HG02981 (cell line): ENCODE measurements around the gene DENND1A.
A peak's percentile ranks its signal among the peaks of the same experiment; 100 is the strongest.

Source experiments
- ATAC-seq: cut with Tn5 transposase; IDR thresholded peaks from one replicate; pipeline ENCODE4 v1.9.1; 2021; ENCODE audit warnings: mild to moderate bottlenecking, moderate library complexity; ENCODE audit not compliant: unreplicated experiment

The DENND1A gene

DNA sequence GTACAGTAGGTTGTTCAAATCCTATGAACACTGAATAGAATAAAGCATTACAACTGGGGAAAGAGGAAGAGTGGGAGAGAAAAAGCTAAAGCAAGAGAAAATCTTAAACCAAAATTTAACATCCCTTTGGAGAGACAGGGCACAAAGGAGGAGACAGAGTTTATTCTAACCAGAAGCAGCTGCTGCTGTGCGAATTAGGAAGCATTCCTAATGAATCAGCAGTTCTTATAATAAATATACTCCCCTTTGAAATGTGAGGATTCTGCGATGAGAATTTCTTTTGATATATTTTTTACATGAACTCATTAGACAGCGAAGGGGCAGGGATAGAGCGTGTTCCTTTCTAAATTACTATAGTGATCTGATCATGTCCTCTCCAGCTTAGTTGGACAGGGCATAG lies 233.4 kb downstream of the DENND1A start:
- no peak for ATAC-seq

DNA sequence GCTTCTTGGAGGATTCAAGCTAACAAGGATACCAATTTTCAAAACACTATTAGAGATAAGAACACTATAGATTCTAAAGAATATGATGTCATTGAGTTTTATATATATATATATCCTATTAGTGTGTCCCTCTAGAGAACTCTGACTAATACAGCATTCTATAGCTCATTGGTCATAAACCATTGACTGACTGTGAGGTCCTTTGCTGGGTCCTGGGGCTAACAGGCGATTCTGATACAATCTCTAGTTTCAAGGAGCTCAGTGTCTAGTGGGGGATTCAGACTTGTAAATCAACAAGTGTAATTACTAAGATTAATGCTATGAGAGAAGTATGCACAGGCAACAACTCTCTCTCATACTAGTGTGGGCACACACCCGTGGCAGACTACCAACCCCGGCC lies 234.5 kb downstream of the DENND1A start:
- no peak for ATAC-seq

DNA sequence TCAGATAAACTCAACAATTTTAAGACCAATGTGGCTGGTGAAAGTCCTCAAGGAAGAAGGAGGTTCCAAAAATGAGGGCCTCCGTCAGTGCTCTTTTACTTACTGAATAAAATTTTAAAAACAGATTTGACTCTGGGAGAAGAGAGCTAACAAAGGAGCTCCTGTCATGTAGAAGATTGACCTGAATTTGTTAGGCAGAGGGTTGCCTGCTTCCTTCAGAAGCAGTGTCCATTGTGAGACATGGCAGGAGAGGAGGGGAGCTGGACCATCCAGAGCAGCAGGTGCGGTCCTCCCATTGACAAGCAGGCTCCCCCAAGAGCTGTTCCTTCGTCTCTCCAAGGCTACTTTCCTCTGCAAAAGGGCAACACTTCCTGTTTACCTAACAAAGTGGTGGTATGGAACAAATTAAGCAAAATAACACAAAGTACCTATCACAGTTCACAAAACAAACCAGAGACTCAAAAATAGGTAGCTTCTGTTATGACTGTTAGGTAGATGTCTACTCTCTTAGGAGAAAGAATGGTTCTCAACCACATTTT lies 238.1 kb downstream of the DENND1A start:
- ATAC-seq = no peak

DNA sequence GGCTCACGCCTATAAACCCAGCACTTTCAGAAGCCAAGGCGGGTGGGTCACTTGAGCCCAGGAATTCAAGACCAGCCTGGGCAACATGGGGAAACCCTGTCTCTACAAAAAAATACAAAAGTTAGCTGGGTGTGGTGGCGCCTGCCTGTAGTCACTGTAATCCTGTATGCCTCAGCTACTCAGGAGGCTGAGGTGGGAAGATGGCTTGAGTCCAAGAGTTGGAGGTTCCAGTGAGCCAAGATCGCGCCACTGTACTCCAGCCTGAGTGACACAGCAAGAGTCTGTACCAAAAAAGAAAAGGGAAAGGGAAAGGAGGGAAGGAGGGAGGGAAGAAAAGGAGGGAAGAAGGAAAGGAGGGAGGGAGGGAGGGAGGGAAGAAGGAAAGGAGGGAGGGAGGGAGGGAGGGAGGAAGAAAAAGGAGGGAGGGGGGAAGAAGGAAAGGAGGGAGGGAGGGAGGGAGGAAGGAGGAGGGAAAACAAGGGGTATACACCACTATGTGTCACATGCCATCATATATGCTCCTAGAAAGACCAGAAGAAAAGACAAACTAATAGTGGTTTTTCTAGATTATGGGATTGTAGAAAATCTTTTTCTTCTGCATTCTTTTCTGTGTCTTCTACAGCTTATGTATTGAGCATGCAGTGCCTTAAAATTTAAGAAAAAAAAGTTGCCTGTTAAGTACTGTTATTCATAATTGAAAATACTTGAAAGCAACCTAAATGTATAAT lies 240.1 kb downstream of the DENND1A start:
- no peak for ATAC-seq

DNA sequence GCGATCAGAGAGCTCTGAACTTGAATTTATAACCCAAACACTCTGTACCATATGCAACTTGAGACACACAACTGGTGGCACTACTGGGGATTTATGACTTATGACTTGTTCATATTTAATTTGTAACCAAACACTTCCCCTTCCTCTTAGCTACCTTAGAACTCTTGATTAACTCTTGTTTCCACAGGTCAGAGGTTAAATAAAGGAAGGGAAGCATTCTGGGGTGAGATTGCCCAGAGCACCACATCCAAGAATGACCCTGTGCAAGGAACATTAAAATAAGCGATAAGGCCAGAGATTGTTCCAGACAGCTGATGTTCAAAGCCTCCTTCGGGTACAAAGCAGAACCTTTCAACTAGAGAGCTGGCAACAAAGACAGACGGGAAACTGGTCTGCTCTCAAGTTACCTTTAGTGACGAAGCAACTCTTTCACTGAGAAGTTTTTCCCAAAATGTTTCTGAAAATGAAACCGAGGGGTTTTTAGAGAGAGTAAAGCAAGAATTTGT lies 242.6 kb downstream of the DENND1A start:
- ATAC-seq = no peak

DNA sequence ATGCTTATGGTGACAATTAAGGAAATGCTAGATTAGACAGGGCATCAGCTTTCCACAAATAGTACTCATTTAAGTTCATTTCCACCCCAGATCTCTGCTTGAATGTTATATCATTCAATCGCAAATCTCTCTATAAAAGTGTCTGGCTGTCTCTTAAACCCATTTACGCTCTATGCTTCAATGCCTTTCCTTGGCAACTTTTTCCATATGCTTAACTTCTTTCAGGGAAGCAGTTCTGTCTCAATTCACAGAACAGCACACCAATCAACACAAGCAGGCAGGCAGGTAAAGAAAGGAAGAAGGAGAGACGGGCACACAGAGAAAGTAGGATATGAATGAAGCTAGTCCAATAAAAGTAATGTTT lies 243.1 kb downstream of the DENND1A start:
- no peak for ATAC-seq

DNA sequence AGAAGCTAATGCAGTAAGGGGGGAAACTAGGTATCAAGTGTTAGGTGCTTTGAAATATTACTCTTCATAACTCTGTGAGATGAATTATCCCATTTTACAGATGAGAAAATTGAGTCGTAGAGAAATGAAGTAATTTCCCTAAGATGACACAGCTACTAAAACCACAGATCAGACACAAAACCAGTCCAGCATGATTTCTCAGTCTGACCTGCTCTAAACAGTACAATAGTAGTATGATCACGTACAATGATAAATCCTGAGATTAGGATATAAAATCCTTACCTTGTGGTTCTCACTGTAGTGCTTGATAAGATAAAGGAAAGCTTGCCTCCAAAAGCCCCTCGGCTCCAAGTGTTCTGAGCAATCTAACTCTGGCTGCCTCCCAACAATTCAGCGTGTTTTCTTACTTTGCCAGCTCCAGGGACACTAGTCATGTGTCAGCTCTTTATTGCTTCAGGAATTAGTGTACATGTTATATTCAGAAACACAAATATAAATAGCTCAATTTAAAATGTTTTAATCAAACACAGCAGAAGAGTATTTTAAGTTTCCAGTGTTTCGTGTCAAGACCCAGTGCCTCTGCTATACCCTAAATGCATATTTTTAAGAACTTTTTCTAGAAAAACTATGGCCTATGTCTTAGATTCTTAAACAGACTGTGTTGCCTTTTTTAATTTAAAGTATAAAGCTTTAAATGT lies 243.6 kb downstream of the DENND1A start:
- ATAC-seq = no peak

DNA sequence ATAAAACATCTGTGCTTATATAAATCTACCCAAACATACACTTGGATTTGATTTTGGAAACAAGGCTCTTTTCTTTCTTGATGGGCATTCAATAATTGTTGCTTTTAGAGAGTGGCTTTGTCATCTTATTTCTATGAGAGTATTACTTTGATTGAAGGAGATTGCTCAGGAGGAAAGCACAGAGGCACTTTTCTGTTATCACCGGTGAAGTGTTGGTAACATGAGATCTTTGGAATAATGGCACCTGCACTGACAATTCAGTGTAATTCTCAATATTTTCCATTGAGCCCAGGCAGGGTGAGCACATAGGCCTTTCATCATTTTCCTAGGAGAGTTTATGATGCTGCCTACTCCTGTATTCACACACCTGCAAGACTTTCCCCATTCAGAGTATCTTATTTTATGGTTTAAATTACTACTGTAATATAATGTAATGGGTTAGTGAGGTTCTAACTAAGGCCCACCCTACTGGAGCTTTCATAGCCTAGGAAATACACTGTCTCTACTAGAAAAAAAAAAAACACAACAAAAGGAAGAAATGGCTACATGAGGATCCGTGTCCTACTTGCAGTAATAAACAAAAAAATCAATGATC lies 244.3 kb downstream of the DENND1A start:
- ATAC-seq = no peak

DNA sequence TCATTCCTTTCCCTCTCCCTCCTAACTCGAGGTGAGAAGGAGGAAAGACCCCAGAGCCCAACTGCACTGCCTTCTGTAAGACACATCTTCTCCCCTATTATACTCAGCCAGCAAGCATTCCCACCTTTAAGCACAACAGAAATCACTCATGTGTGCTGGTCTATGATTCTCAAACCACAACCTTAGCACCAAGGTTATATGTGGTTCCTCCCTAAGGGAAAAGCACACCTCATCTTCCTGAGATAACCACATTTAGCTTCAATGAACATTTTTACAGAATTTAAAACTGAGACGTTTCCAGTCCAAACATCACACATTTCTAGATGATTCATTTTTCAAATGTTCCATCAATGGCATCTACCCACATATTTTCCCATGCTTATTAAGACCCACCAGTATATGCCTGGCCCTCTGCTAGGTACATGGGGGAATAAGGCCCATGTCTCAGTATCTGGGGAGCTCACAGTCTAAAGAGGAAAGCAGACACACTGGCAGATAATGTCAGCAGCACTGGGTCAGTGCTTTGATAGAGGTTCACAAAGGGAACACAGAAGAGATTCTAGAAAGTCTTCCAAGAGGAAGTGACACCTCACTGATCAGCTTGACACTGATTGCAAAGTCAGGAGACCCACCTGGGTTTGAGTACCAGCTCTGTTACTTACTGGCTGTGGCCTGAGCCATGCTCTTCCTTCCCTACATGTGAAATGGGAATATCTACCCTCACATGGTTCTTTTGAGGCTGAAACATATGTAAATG lies 245.4 kb downstream of the DENND1A start:
- peak; percentile 57 for ATAC-seq

DNA sequence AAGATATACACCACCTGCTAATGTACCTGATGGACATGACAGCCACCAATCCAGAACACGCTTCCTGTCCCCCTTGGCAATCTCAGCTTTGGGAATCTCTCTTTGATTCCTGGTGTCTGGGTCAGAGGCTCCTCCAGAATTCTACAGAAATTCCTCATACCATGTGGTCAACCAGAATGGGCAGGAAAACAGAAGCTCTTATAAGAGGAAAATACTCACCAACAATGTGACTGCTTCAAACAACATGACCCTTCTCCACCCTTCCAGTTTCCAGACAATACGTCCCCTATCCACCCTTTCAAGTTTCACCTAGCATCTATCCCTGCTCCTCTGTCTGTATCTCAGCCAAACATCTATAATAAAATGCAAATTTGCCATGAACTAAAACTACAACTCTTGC lies 247.2 kb downstream of the DENND1A start:
- no peak for ATAC-seq

DNA sequence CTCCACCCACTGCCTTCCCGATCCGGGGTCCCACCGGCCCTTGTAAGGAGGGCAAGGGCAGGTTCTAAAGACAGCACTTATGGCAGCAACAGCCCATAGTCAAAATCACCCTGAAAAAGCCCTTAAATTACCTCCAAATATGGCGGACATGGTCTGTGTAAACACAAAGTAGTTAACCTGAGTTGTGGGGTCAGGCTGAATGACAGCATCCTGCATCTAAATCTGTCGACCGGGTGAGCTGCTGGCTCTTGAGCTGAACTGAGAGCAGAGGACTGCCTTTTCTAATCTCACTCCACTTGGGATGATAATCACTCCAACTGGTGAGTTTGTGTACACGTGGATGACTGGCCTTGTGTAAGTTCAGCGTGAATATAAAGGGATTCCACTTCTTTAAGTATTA lies 249.6 kb downstream of the DENND1A start:
- no peak for ATAC-seq

DNA sequence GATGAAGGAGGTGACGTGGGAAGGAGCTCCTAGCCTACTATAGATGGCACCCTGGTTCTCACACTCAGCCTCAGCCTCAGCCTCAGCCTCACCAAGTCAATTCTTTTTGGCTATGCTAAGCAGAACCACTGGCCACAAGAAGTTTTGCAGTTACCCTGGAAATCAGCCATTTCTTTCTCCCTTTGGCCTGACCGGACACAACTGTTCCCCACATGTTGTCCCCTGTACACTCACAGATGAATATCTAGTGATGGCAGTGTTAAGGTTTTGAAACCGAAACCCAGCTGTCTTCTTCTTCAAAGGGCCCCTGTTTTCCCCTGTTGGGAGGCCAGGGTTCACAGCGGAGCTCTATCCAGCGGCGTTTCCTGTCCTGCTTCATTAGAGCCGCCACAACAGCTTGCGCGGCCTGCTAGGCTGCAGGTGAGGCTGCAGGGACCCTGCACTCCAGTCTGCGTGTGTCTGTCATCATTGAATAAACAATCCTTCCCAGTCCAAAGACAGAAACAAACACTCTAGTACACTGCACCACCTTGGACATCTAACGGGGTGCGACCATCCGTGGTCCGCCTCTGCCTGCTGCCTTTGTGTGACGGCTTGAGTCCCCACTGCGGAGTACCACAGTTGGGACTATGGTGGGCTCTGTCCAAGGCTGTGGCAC lies 250.5 kb downstream of the DENND1A start:
- peak; percentile 95 for ATAC-seq

DNA sequence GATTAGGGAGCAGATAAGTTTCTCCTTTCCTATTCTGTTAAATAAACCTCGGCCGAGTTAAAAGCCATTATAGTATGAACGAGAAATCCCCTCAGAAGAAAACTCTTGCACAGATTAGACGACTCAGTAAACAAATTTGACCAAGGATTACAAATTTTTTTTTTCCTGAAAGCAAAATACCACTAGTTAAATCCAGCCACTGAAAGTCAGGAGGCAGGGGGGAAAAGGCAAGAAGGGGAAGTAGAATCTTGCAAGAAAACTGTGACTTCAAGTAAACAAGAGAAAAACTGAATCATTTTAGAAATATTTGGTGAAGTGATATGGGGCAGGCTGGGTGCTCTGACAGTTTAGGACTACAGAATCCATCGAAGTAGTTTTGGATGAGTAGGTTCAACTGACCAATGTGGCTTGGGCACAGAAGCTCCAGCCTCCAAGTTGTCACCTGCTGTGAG lies 251.0 kb downstream of the DENND1A start:
- ATAC-seq = no peak

DNA sequence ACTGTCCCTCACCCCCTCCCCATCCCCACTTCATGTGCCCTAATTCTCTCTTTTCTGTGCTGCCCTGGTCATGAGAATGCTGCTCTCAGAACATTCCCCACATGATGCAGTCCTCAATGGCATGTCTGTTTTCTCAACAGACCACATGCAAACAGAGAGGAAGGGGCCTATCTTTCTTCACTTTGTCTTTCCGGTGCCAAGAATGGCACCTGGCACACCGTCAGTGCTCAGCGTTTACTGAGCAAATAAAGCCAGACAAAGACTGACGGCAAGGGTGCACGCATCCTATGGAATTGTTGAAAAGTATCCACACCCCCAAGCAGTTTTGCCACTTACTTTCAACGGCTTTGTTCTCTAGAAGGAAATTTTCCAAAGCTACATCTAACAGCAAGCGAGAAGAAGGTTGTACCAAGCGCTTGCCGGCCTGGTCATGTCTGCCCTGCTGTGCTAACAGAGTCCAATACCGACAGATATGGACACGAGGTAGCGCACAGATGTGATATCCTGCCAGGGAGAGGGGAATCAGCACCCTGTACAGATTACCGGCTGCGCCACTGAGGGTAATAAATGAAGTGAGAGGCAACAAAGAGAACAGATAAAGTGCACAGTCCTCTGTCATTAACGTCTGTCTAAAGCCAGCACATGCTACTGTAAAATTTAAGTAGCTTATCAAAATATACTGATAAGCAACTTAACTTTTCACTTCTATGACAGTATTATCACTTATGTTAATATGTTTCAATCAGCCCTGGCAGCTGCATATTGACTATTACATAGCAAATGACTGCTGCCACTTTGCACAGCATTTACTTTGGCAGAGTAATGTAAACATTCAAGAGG lies 251.7 kb downstream of the DENND1A start:
- ATAC-seq = no peak

DNA sequence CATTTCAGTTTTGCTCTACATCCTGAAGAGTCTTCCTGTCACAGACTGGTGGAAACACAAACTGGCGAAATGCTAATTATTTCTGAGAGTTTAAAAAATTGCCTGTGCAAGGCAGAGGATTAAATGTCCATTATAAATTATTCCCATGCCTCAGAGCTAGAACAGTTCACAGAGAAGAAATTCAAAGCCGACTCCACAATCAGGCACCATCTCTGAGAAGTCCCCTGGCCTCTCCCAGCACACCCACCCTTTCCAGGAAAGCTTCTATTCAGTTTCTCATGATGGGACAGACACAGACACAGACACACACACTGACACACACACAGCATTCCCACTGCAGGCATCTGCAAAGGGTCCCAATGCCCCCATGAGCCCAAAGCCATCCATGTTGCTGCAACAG lies 253.1 kb downstream of the DENND1A start:
- ATAC-seq = no peak

DNA sequence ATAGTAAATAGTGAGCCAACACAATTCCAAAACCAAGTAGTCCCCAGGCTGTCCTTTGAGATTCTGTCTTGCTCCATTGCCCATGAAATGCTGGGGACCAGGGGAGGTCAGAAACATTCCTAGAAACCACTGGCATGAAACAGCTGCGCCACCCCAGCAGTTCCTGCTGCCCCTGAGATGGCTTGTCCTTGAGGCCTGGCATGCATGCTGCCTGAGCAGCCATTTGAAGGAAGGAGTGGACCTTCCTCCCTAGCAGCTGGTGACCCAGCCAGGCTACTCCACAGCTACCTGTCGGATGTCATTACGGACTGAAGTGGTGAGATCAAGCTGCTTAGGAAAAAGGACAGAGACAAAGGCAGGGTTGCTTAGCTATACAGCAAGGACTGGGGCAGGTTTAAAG lies 260.6 kb downstream of the DENND1A start:
- ATAC-seq = no peak

DNA sequence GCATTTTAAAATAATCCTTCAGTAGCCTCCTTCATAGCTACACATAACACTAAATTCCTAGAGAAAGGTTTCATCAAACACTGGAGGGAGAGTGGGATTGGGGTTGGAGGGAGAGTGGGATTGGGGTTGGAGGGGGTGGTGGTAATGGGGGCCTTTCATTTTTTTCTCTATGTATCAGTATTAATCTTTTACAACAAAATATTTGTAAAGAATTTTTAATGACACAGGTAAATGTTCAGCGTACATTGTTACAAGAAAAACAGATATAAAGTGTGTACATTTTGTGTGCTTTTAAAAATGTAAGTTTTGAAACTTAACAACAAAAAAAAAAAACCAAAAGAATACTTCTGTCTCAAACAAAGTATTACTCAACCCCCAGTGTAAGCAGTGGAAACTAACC lies 266.4 kb downstream of the DENND1A start:
- ATAC-seq = no peak

DNA sequence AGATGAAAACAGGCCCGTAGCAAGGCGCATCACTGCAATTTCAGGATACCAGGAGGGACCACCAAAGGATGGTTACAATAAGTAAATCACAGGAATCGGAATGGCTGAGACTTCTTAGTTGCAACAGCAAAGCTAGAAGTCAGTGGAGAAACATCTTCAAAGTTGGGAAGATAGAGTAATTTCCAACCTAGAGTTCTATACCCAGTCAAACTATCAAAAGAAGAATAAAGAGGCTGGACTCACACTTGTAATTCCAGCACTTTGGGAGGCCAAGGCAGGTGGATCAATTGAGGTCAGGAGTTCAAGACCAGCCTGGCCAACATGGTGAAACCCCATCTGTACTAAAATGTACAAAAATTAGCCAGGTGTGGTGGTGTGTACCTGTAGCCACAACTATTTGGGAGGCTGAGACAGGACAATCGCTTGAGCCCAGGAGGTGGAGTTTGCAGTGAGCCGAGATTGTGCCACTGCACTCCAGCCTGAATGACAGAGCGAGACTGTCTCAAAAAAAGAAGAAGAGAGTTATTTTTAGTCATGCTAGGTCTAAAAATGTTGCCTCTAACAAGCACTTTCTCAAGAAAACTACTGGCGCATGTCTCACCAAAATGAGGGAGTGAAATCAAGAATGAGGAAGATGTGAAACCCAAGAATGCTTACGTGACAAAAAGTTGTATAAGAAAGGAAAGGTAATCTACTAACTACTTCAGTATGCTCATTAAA lies 267.7 kb downstream of the DENND1A start:
- ATAC-seq = no peak
